GM21447 (cell line): ENCODE data around the gene FRMD3.

Source experiments
- ATAC-seq: cut with Tn5 transposase; IDR thresholded peaks from one replicate; pipeline ENCODE4 v1.9.1; 2021; ENCODE audit not compliant: unreplicated experiment

The FRMD3 gene

GRCh38 chr9:83474631-83475030, 63.6 kb downstream of the FRMD3 start:
- no peak for ATAC-seq

GRCh38 chr9:83473488-83473971, 64.7 kb downstream of the FRMD3 start:
- peak; percentile 95 for ATAC-seq

GRCh38 chr9:83472764-83473163, 65.4 kb downstream of the FRMD3 start:
- no peak for ATAC-seq

- ATAC-seq = no peak
Measured at GRCh38 chr9:83472221-83472665, 66.0 kb downstream of the FRMD3 start.

- ATAC-seq = no peak
Measured at GRCh38 chr9:83471241-83471640, 67.0 kb downstream of the FRMD3 start.

GRCh38 chr9:83469722-83470121, 68.5 kb downstream of the FRMD3 start:
- ATAC-seq = no peak

- ATAC-seq = no peak
Measured at GRCh38 chr9:83468821-83469220, 69.4 kb downstream of the FRMD3 start.

- no peak for ATAC-seq
Measured at GRCh38 chr9:83466877-83467276, 71.3 kb downstream of the FRMD3 start.

GRCh38 chr9:83466351-83466750, 71.8 kb downstream of the FRMD3 start:
- no peak for ATAC-seq

- ATAC-seq = no peak
Measured at GRCh38 chr9:83459830-83460229, 78.4 kb downstream of the FRMD3 start.

- no peak for ATAC-seq
Measured at GRCh38 chr9:83458530-83458929, 79.7 kb downstream of the FRMD3 start.

- no peak for ATAC-seq
Measured at GRCh38 chr9:83457005-83457404, 81.2 kb downstream of the FRMD3 start.

- ATAC-seq = no peak
Measured at GRCh38 chr9:83456226-83456625, 82.0 kb downstream of the FRMD3 start.

- no peak for ATAC-seq
Measured at GRCh38 chr9:83454076-83454475, 84.1 kb downstream of the FRMD3 start.

GRCh38 chr9:83451308-83451707, 86.9 kb downstream of the FRMD3 start:
- ATAC-seq = no peak

- no peak for ATAC-seq
Measured at GRCh38 chr9:83449983-83450382, 88.2 kb downstream of the FRMD3 start.

- ATAC-seq = no peak
Measured at GRCh38 chr9:83449166-83449565, 89.0 kb downstream of the FRMD3 start.

GRCh38 chr9:83448626-83449025, 89.6 kb downstream of the FRMD3 start:
- ATAC-seq = no peak

- ATAC-seq = no peak
Measured at GRCh38 chr9:83447351-83447750, 90.8 kb downstream of the FRMD3 start.

GRCh38 chr9:83445703-83446265, 92.4 kb downstream of the FRMD3 start:
- no peak for ATAC-seq

- ATAC-seq = no peak
Measured at GRCh38 chr9:83444110-83444509, 94.1 kb downstream of the FRMD3 start.

GRCh38 chr9:83441390-83441789, 96.8 kb downstream of the FRMD3 start:
- no peak for ATAC-seq

- no peak for ATAC-seq
Measured at GRCh38 chr9:83440641-83441040, 97.6 kb downstream of the FRMD3 start.
